Fibroblast of lung (primary cell): Measurements from ENCODE around the gene SCAPER. TPM values are rescaled to one million over a fixed set of nuclear protein-coding genes. Genes with fewer than 3 reads are reported as not detected.
"Not testable (repeated sequence)": the region's sequence is repeated elsewhere in the genome, so short reads cannot be mapped to it uniquely, and the experiment has no call there.

ENCODE experiments used
- DNase-seq, 2 donors: peaks; one replicate each; pipeline versions ENCODE4 v3.0.0 to v3.0.0-alpha.2; 2010; ENCODE audit warnings: low read depth in 2 of 2
- H2AFZ ChIP-seq: 2 replicates; pipeline ENCODE4 v1.5.1; 2012; ENCODE audit warnings: low read length, control low read depth, inconsistent platforms
- H3K27ac ChIP-seq: 2 replicates; pipeline ENCODE4 v1.5.1; 2011; ENCODE audit warnings: low read length, control low read depth; ENCODE audit not compliant: insufficient read depth
- H3K27me3 ChIP-seq: 2 replicates; pipeline ENCODE4 v1.5.1; 2011; ENCODE audit warnings: mild to moderate bottlenecking, low read length; ENCODE audit not compliant: control insufficient read depth, insufficient read depth
- H3K36me3 ChIP-seq: 2 replicates; pipeline ENCODE4 v1.5.1; 2011; ENCODE audit warnings: low read length; ENCODE audit not compliant: control insufficient read depth, insufficient read depth
- H3K4me1 ChIP-seq: 2 replicates; pipeline ENCODE4 v1.5.1; 2011; ENCODE audit warnings: low read length; ENCODE audit not compliant: control insufficient read depth, insufficient read depth; ENCODE audit errors: extremely low read depth
- H3K4me2 ChIP-seq: 2 replicates; pipeline ENCODE4 v1.5.1; 2011; ENCODE audit warnings: low read length, control low read depth; ENCODE audit not compliant: insufficient read depth; ENCODE audit errors: extremely low read depth
- H3K4me3 ChIP-seq, 4 experiments: fragments of 200-600 bp in 1 of 4; sonication (generic) in 1 of 4; replicated peaks in 1 of 4; 2 replicates each; pipeline ENCODE4 v1.5.1; 2011 to 2016; ENCODE audit warnings: low read length in 4 of 4, low read depth in 3 of 4, mild to moderate bottlenecking in 3 of 4, control low read depth in 2 of 4, inconsistent platforms in 1 of 4, mixed read lengths in 1 of 4; ENCODE audit not compliant: insufficient read depth in 1 of 4; ENCODE audit errors: control extremely low read depth in 1 of 4
- H3K79me2 ChIP-seq: 2 replicates; pipeline ENCODE4 v1.5.1; 2012; ENCODE audit warnings: mild to moderate bottlenecking, low read length, inconsistent platforms; ENCODE audit not compliant: control insufficient read depth, insufficient read depth
- H3K9ac ChIP-seq: 2 replicates; pipeline ENCODE4 v1.5.1; 2011; ENCODE audit warnings: mild to moderate bottlenecking, low read length, control low read depth; ENCODE audit not compliant: insufficient read depth
- H3K9me3 ChIP-seq: 2 replicates; pipeline ENCODE4 v1.5.1; 2012; ENCODE audit warnings: low read depth, low read length; ENCODE audit not compliant: control insufficient read depth, insufficient read depth
- H4K20me1 ChIP-seq: 2 replicates; pipeline ENCODE4 v1.5.1; 2011; ENCODE audit warnings: low read length; ENCODE audit not compliant: control insufficient read depth, insufficient read depth; ENCODE audit errors: extremely low read depth
- CTCF ChIP-seq, 2 donors: IDR thresholded peaks in 1 of 2; conservative IDR thresholded peaks in 1 of 2; 1 replicate in 1 of 2; 2 replicates in 1 of 2; pipeline ENCODE4 v1.5.1; 2011 to 2012; ENCODE audit warnings: low read length in 2 of 2, control low read depth in 1 of 2, inconsistent platforms in 1 of 2, low read depth in 1 of 2, mild to moderate bottlenecking in 1 of 2
- EZH2 ChIP-seq: IDR thresholded peaks from 2 replicates; pipeline ENCODE4 v1.5.1; 2012; ENCODE audit warnings: low read length, control low read depth, mild to moderate bottlenecking; ENCODE audit errors: missing control alignments
- polyA plus RNA-seq, 2 donors: library from polyadenylated mRNA; depleted of rRNA in 1 of 2; stranded (reverse) in 1 of 2; unstranded in 1 of 2; fragments of >200 nt; gene quantifications; 2 replicates each; pipeline ENCODE4 v1.2.1, GENCODE V29; 2011 to 2012; ENCODE audit warnings: missing spikeins in 1 of 2
- total RNA-seq: library from RNA; depleted of rRNA; stranded (reverse); fragments of >200 nt; gene quantifications from 2 replicates; pipeline ENCODE4 v1.2.1, GENCODE V29; 2014

SCAPER gene
- total and polyA plus RNA-seq, 2 donors (not counting 1 experiment from before 2014, with no cell fraction given): 2.3 to 9.1 TPM

GRCh38 chr15:76863123-76863522 is 42.0 kb downstream of the SCAPER start:
- TF ChIP-seq CTCF (conservative IDR thresholded peaks at IDR 0.05 in 1 of 2, IDR thresholded peaks at IDR 0.05 in 1 of 2; ENCODE audit: low read depth in 1 of 2, low read length in 2 of 2) (no peak), EZH2 (no peak)
- Histone ChIP-seq H4K20me1 (no peaks in the 10 kb centered on the region), H3K4me1 (no peaks in the 10 kb centered on the region), H3K4me2 (no peak overlapping the region), H3K9me3 (no peaks in the 10 kb centered on the region), H3K9ac (no peak overlapping the region), H3K27ac (no peak overlapping the region), H3K36me3 (no peaks in the 10 kb centered on the region), H3K79me2 (no peaks in the 10 kb centered on the region), H3K27me3 (no peaks in the 10 kb centered on the region), H2AFZ (no peak overlapping the region), H3K4me3 (no peak overlapping the region)
- no peak for DNase-seq

GRCh38 chr15:76861815-76862397 is 43.2 kb downstream of the SCAPER start:
- DNase-seq: no peak
- Histone ChIP-seq H3K4me1 (no peaks in the 10 kb centered on the region), H3K36me3 (no peaks in the 10 kb centered on the region), H4K20me1 (no peaks in the 10 kb centered on the region), H3K9ac (no peak overlapping the region), H3K27ac (no peak overlapping the region), H3K27me3 (no peaks in the 10 kb centered on the region), H2AFZ (no peak overlapping the region), H3K4me2 (no peak overlapping the region), H3K79me2 (no peaks in the 10 kb centered on the region), H3K9me3 (no peaks in the 10 kb centered on the region), H3K4me3 (no peak overlapping the region)
- TF ChIP-seq EZH2 (no peak), CTCF (conservative IDR thresholded peaks at IDR 0.05 in 1 of 2, IDR thresholded peaks at IDR 0.05 in 1 of 2; ENCODE audit: low read depth in 1 of 2, low read length in 2 of 2) (no peak)

- no peaks in the 10 kb centered on the region for H3K79me2 ChIP-seq
Measured at GRCh38 chr15:76860201-76860600, 44.9 kb downstream of the SCAPER start.

GRCh38 chr15:76850367-76850766 is 54.8 kb downstream of the SCAPER start:
- H3K79me2 ChIP-seq, H4K20me1 ChIP-seq, H3K4me2 ChIP-seq, H3K36me3 ChIP-seq, H3K4me3 ChIP-seq, H3K4me1 ChIP-seq, H3K9ac ChIP-seq, DNase-seq, H3K9me3 ChIP-seq, H3K27ac ChIP-seq, H2AFZ ChIP-seq, H3K27me3 ChIP-seq: not testable (repeated sequence)

More at GRCh38 chr15:76860201-76860600, 44.9 kb downstream of the SCAPER start:
- Histone ChIP-seq H3K27me3 (no peaks in the 10 kb centered on the region), H3K9me3 (no peaks in the 10 kb centered on the region), H4K20me1 (no peaks in the 10 kb centered on the region), H2AFZ (no peak overlapping the region), H3K4me3 (no peak overlapping the region), H3K4me1 (no peaks in the 10 kb centered on the region), H3K9ac (no peak overlapping the region), H3K4me2 (no peak overlapping the region), H3K27ac (no peak overlapping the region), H3K36me3 (no peaks in the 10 kb centered on the region)
- no peak for TF ChIP-seq CTCF (conservative IDR thresholded peaks at IDR 0.05 in 1 of 2, IDR thresholded peaks at IDR 0.05 in 1 of 2; ENCODE audit: low read depth in 1 of 2, low read length in 2 of 2)
- no peak for TF ChIP-seq EZH2
- DNase-seq: no peak
